B cell (primary cell): ENCODE data around the gene CCDC171. TPM values are rescaled to one million over a fixed set of nuclear protein-coding genes. Genes with fewer than 3 reads are reported as not detected.

Experiments used
- ATAC-seq: fragments of 200-7000 bp; cut with Tn5 transposase; one replicate; pipeline ENCODE4 v1.10.0; 2021; ENCODE audit warnings: low read depth, mild to moderate bottlenecking, moderate number of reproducible peaks, moderate library complexity
- CTCF ChIA-PET: fragments of 350-600 bp; sonication (Branson Sonifier 250); formaldehyde crosslinking; loops from one replicate; lab custom pipeline; 2021; ENCODE audit warnings: antibody characterized with exemption, inconsistent platforms; lab: Charles Lee
- POLR2A ChIA-PET: fragments of 350-600 bp; sonication (Branson Sonifier 250); formaldehyde crosslinking; loops from one replicate; lab custom pipeline; 2021; ENCODE audit warnings: antibody characterized with exemption; lab: Charles Lee
- DNase-seq: peaks from one replicate; pipeline ENCODE4 v3.0.0; 2013
- H2AFZ ChIP-seq: 2 replicates; pipeline ENCODE4 v1.6.1; 2012; ENCODE audit warnings: mild to moderate bottlenecking, low read depth, low read length; ENCODE audit not compliant: insufficient read depth, poor library complexity, severe bottlenecking
- H3K27ac ChIP-seq, 2 donors: 1 replicate in 1 of 2; 2 replicates in 1 of 2; pipeline ENCODE4 v1.5.1; 2012 to 2013; ENCODE audit warnings: low read length in 2 of 2, mild to moderate bottlenecking in 2 of 2, moderate library complexity in 1 of 2
- H3K27me3 ChIP-seq, 4 experiments: fragments of 200-600 bp in 1 of 4; sonication (generic) in 1 of 4; replicated peaks in 1 of 4; 1 replicate in 2 of 4; 2 replicates in 2 of 4; pipeline versions ENCODE4 v1.6.1 to v1.7.0; 2013 to 2016; ENCODE audit warnings: low read length in 3 of 4, mild to moderate bottlenecking in 2 of 4, mixed read lengths in 1 of 4, moderate library complexity in 1 of 4; ENCODE audit not compliant: insufficient read depth in 4 of 4, control insufficient read depth in 3 of 4; ENCODE audit errors: control extremely low read depth in 1 of 4
- H3K36me3 ChIP-seq, 2 experiments: replicated peaks in 1 of 2; 1 replicate in 1 of 2; 2 replicates in 1 of 2; pipeline versions ENCODE4 v1.6.1 to v1.7.1; 2013; ENCODE audit warnings: low read length in 1 of 2; ENCODE audit not compliant: insufficient read depth in 2 of 2, control insufficient read depth in 1 of 2; ENCODE audit errors: control extremely low read depth in 1 of 2, extremely low read depth in 1 of 2
- H3K4me1 ChIP-seq, 2 donors: fragments of 200-600 bp in 1 of 2; sonication (generic) in 1 of 2; 1 replicate in 1 of 2; 2 replicates in 1 of 2; pipeline versions ENCODE4 v1.5.1 to v1.6.1; 2013 to 2017; ENCODE audit warnings: low read length in 2 of 2; ENCODE audit not compliant: control insufficient read depth in 2 of 2, insufficient read depth in 2 of 2
- H3K4me2 ChIP-seq: replicated peaks from 2 replicates; pipeline ENCODE3; 2012; ENCODE audit warnings: mild to moderate bottlenecking, low read depth, low read length; ENCODE audit not compliant: poor library complexity, severe bottlenecking
- H3K4me3 ChIP-seq, 5 experiments: fragments of 200-600 bp in 1 of 5; sonication (generic) in 1 of 5; 1 replicate in 3 of 5; 2 replicates in 2 of 5; pipeline versions ENCODE4 v1.5.1 to v1.7.0; 2011 to 2016; ENCODE audit warnings: low read length in 4 of 5, mild to moderate bottlenecking in 4 of 5, low read depth in 2 of 5, control low read depth in 1 of 5, moderate library complexity in 1 of 5; ENCODE audit not compliant: insufficient read depth in 1 of 5; ENCODE audit errors: control extremely low read depth in 1 of 5, extremely low read depth in 1 of 5
- H3K79me2 ChIP-seq: fragments of 200-600 bp; sonication (generic); one replicate; pipeline ENCODE4 v1.6.0; 2016; ENCODE audit warnings: low read length; ENCODE audit not compliant: control insufficient read depth, insufficient read depth
- H3K9ac ChIP-seq: fragments of 200-600 bp; sonication (generic); 2 replicates; pipeline ENCODE4 v1.6.1; 2017; ENCODE audit warnings: mild to moderate bottlenecking, low read length, moderate library complexity
- H3K9me3 ChIP-seq, 3 donors: one replicate each; pipeline versions ENCODE4 v1.6.1 to v1.7.1; 2013; ENCODE audit warnings: low read length in 2 of 3; ENCODE audit not compliant: control insufficient read depth in 2 of 3, insufficient read depth in 1 of 3; ENCODE audit errors: control extremely low read depth in 1 of 3
- H4K20me1 ChIP-seq: 2 replicates; pipeline ENCODE4 v1.6.0; 2012; ENCODE audit warnings: mild to moderate bottlenecking, low read length; ENCODE audit not compliant: insufficient read depth, control insufficient read depth, poor library complexity, severe bottlenecking
- H3K27ac Mint-ChIP-seq: one replicate; pipeline ENCODE4 v1.8.0; 2021; ENCODE audit warnings: mixed read lengths
- H3K27me3 Mint-ChIP-seq: one replicate; pipeline ENCODE4 v1.8.0; 2021; ENCODE audit warnings: mixed read lengths
- H3K4me1 Mint-ChIP-seq: one replicate; pipeline ENCODE4 v1.8.0; 2021; ENCODE audit warnings: mixed read lengths
- H3K4me3 Mint-ChIP-seq: one replicate; pipeline ENCODE4 v1.8.0; 2021; ENCODE audit warnings: mixed read lengths
- H3K9me3 Mint-ChIP-seq: one replicate; pipeline ENCODE4 v1.8.0; 2022; ENCODE audit warnings: mixed read lengths; ENCODE audit not compliant: insufficient read depth
- EZH2 ChIP-seq: IDR thresholded peaks from 2 replicates; pipeline ENCODE4 v1.6.1; 2012; ENCODE audit warnings: borderline replicate concordance, low read depth, mild to moderate bottlenecking, moderate library complexity, low read length; ENCODE audit not compliant: insufficient read depth, poor library complexity, severe bottlenecking
- WGBS: methylation state at CpG from one replicate; pipeline ENCODE4 v1.1.5; 2013; ENCODE audit warnings: missing lambda C conversion rate; ENCODE audit not compliant: insufficient coverage; 5-methylcytosine and 5-hydroxymethylcytosine counted together
- intact Hi-C: fragments of 100-400 bp; cut with micrococcal nuclease; formaldehyde crosslinking; loops from one replicate; pipeline ENCODE4 v1.10.0; 2022
- polyA plus RNA-seq: library from polyadenylated mRNA; depleted of rRNA; stranded (reverse); fragments of >200 nt; gene quantifications from 2 replicates; pipeline ENCODE4 v1.2.3, GENCODE V29; 2012
- total RNA-seq, 2 donors: library from RNA; stranded (reverse); fragments of 120-200 nt in 1 of 2; gene quantifications; 1 replicate in 1 of 2; 2 replicates in 1 of 2; pipeline versions ENCODE4 v1.2.3 to v1.2.4, GENCODE V29; 2013 to 2022
- TF ChIP-seq, protein P1 (sequence below): fragments of 200-600 bp; IDR thresholded peaks from one replicate; pipeline ENCODE4 v1.8.0; 2022; ENCODE audit warnings: antibody characterized with exemption, mild to moderate bottlenecking

CCDC171 gene
- total and polyA plus RNA-seq, 2 donors (not counting 1 experiment from before 2014, with no cell fraction given) = 0.22 to 6.3 TPM

DNA sequence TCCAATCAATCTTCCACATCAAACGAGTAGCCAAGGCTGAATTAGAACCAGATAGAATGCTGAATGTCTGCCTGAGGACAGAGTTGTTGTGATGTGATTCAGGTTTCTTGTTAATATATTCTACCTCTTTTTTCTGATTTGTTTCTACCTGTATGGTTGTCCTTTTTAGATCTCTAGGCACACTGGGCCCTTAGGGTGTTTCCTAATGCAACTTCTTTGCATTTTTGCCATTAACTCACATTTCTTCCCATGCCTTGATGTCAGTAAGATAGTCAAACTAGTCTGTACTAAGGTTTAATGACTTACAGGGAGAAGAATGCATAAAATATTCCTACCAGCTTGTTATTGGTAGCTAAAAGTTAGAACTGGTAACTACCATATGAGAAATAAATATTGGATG, 413.6 kb downstream of the CCDC171 start:
- Histone ChIP-seq H3K27ac (no peak overlapping the region), H3K9me3 (no peaks in the 10 kb centered on the region), H3K36me3 (no peaks in the 10 kb centered on the region), H3K4me3 (no peak overlapping the region), H3K79me2 (no peaks in the 10 kb centered on the region), H3K27me3 (no peaks in the 10 kb centered on the region), H3K4me1 (no peaks in the 10 kb centered on the region), H3K4me2 (no peak overlapping the region), H3K9ac (no peak overlapping the region), H4K20me1 (no peaks in the 10 kb centered on the region), H2AFZ (no peak overlapping the region)
- intact Hi-C loops = no loop called here
- Mint-ChIP-seq H3K9me3 (no peaks in the 10 kb centered on the region), H3K4me1 (no peaks in the 10 kb centered on the region), H3K27ac (no peak overlapping the region), H3K4me3 (no peak overlapping the region), H3K27me3 (no peaks in the 10 kb centered on the region)
- DNase-seq (no peak), ATAC-seq (no peak)
- TF ChIP-seq, protein P1, sequence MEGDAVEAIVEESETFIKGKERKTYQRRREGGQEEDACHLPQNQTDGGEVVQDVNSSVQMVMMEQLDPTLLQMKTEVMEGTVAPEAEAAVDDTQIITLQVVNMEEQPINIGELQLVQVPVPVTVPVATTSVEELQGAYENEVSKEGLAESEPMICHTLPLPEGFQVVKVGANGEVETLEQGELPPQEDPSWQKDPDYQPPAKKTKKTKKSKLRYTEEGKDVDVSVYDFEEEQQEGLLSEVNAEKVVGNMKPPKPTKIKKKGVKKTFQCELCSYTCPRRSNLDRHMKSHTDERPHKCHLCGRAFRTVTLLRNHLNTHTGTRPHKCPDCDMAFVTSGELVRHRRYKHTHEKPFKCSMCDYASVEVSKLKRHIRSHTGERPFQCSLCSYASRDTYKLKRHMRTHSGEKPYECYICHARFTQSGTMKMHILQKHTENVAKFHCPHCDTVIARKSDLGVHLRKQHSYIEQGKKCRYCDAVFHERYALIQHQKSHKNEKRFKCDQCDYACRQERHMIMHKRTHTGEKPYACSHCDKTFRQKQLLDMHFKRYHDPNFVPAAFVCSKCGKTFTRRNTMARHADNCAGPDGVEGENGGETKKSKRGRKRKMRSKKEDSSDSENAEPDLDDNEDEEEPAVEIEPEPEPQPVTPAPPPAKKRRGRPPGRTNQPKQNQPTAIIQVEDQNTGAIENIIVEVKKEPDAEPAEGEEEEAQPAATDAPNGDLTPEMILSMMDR = no peak
- no peak for TF ChIP-seq EZH2
- CTCF ChIA-PET = no interaction called here
- WGBS = no CpG with 5 or more reads among the region's 1 CpG
- POLR2A ChIA-PET = no interaction called here

DNA sequence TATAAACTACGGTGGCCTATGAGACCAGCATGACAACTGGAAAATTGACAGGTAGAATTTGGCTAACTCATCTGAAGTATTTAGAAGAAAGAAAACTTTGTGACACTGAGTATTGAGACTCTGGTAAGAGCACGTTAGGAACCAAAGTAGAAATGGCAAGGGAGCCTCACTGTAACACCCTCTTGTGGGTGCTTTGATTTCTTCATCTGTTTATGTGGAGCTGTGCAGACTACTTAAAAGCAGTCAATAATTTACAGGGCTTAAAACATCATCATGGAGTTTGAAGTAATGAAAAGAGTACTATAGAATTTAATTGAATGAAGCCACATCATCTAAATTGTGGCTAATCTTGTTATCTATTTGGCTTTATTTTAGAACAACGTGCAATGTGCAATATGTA, 414.2 kb downstream of the CCDC171 start:
- Histone ChIP-seq H3K27me3 (no peaks in the 10 kb centered on the region), H3K9me3 (no peaks in the 10 kb centered on the region), H3K27ac (no peak overlapping the region), H3K4me2 (no peak overlapping the region), H3K36me3 (no peaks in the 10 kb centered on the region), H4K20me1 (no peaks in the 10 kb centered on the region), H3K79me2 (no peaks in the 10 kb centered on the region), H3K4me1 (no peaks in the 10 kb centered on the region), H2AFZ (no peak overlapping the region), H3K4me3 (no peak overlapping the region), H3K9ac (no peak overlapping the region)
- 83% methylated on average over 2 of the region's 3 CpGs for WGBS
- H3K9me3 Mint-ChIP-seq = no peaks in the 10 kb centered on the region
- H3K27ac Mint-ChIP-seq = no peak overlapping the region
- ATAC-seq (no peak), DNase-seq (no peak)
- ChIA-PET CTCF (no interaction called here), POLR2A (no interaction called here)
- H3K4me3 Mint-ChIP-seq = no peak overlapping the region
- TF ChIP-seq, protein P1 = no peak
- TF ChIP-seq EZH2 = no peak
- no peaks in the 10 kb centered on the region for H3K4me1 Mint-ChIP-seq
- no peaks in the 10 kb centered on the region for H3K27me3 Mint-ChIP-seq
- intact Hi-C loops = no loop called here
